K562 (cell line): ENCODE results near the gene APOL3. TPM values are rescaled to one million over a fixed set of nuclear protein-coding genes. Genes with fewer than 3 reads are reported as not detected.
A peak's percentile ranks its signal among the peaks of the same experiment; 100 is the strongest.

Experiments
- CEBPB ChIP-seq: fragments of 450-650 bp; IDR thresholded peaks from 2 replicates; pipeline ENCODE4 v1.6.1; 2016; ENCODE audit warnings: missing genetic modification characterization, missing compliant biosample characterization
- CHD1 ChIP-seq: fragments of 200-600 bp; sonication (generic); IDR thresholded peaks from one replicate; pipeline ENCODE4 v1.6.1; 2012; ENCODE audit warnings: mild to moderate bottlenecking, moderate library complexity, low read length, inconsistent platforms
- CTCF ChIP-seq, 3 experiments: IDR thresholded peaks in 2 of 3; conservative IDR thresholded peaks in 1 of 3; 2 replicates each; pipeline ENCODE4 v1.5.1; 2011 to 2012; ENCODE audit warnings: low read length in 3 of 3, mild to moderate bottlenecking in 3 of 3, control low read depth in 2 of 3, improper control_type of control experiment in 1 of 3, inconsistent platforms in 1 of 3, low read depth in 1 of 3, mixed read lengths in 1 of 3, moderate library complexity in 1 of 3; ENCODE audit not compliant: insufficient read depth in 2 of 3
- FIP1L1 ChIP-seq: fragments of 200-400 bp; formaldehyde crosslinking; IDR thresholded peaks from 2 replicates; pipeline ENCODE4 v1.6.1; 2018; ENCODE audit warnings: mild to moderate bottlenecking, low read depth, low read length; ENCODE audit not compliant: poor library complexity, severe bottlenecking
- GATAD2A ChIP-seq: fragments of 450-650 bp; IDR thresholded peaks from 2 replicates; pipeline ENCODE4 v1.6.1; 2017
- HDAC3 ChIP-seq: fragments of 450-650 bp; IDR thresholded peaks from 2 replicates; pipeline ENCODE4 v1.6.1; 2018; ENCODE audit warnings: borderline replicate concordance, mild to moderate bottlenecking, moderate library complexity; ENCODE audit not compliant: partially characterized antibody
- ILF3 ChIP-seq: fragments of 450-650 bp; IDR thresholded peaks from 2 replicates; pipeline ENCODE4 v1.6.1; 2018; ENCODE audit warnings: antibody characterized with exemption, mild to moderate bottlenecking, moderate library complexity, borderline replicate concordance
- MYC ChIP-seq, 2 experiments: fragments of 250-450 bp in 1 of 2; sonication (Bioruptor Pico) in 1 of 2; IDR thresholded peaks; 2 replicates each; pipeline versions ENCODE4 v1.5.1 to v1.6.1; 2012 to 2021; ENCODE audit warnings: low read depth in 2 of 2, borderline replicate concordance in 1 of 2, improper control_type of control experiment in 1 of 2, low read length in 1 of 2, mild to moderate bottlenecking in 1 of 2, moderate library complexity in 1 of 2
- PTRF ChIP-seq: fragments of 450-650 bp; IDR thresholded peaks from 2 replicates; pipeline ENCODE4 v1.6.1; 2016; ENCODE audit warnings: mild to moderate bottlenecking, missing genetic modification characterization, missing compliant biosample characterization
- RAD21 ChIP-seq, 2 experiments: fragments of 250-450 bp in 1 of 2; fragments of 450-650 bp in 1 of 2; sonication (Bioruptor Pico) in 1 of 2; formaldehyde crosslinking in 1 of 2; IDR thresholded peaks in 1 of 2; conservative IDR thresholded peaks in 1 of 2; 2 replicates each; pipeline versions ENCODE4 v1.4.0 to v1.8.0; 2020 to 2022; ENCODE audit warnings: mild to moderate bottlenecking in 2 of 2, moderate library complexity in 1 of 2
- RBM17 ChIP-seq: fragments of 200-400 bp; formaldehyde crosslinking; IDR thresholded peaks from 2 replicates; pipeline ENCODE4 v1.6.1; 2017; ENCODE audit warnings: low read depth, mild to moderate bottlenecking, low read length, borderline replicate concordance
- SAP30 ChIP-seq: fragments of 200-600 bp; sonication (generic); IDR thresholded peaks from 2 replicates; pipeline ENCODE4 v1.6.1; 2012; ENCODE audit warnings: borderline replicate concordance, low read depth, mild to moderate bottlenecking, moderate library complexity, low read length, control low read depth, inconsistent platforms; ENCODE audit not compliant: insufficient read depth, poor library complexity, severe bottlenecking
- ZBTB11 ChIP-seq, 3 experiments: fragments of 200-800 bp in 1 of 3; fragments of 250-450 bp in 1 of 3; fragments of 450-650 bp in 1 of 3; sonication (Bioruptor Pico) in 1 of 3; sonication (Bioruptor generic) in 1 of 3; formaldehyde crosslinking in 1 of 3; IDR thresholded peaks; 2 replicates each; pipeline versions ENCODE4 v1.6.1 to v1.8.0; 2016 to 2022; ENCODE audit warnings: mild to moderate bottlenecking in 2 of 3, missing genetic modification characterization in 2 of 3, missing compliant biosample characterization in 1 of 3, moderate library complexity in 1 of 3
- ZBTB26 ChIP-seq: fragments of 450-650 bp; formaldehyde crosslinking; IDR thresholded peaks from 2 replicates; pipeline ENCODE4 v1.4.0; 2022; ENCODE audit warnings: missing genetic modification characterization
- ZBTB8A ChIP-seq: fragments of 450-650 bp; IDR thresholded peaks from 2 replicates; pipeline ENCODE4 v1.6.1; 2018; ENCODE audit warnings: mild to moderate bottlenecking, moderate library complexity; ENCODE audit not compliant: partially characterized antibody
- ZNF23 ChIP-seq: fragments of 250-450 bp; sonication (Bioruptor Pico); IDR thresholded peaks from 2 replicates; pipeline ENCODE4 v1.4.0; 2020; ENCODE audit warnings: mild to moderate bottlenecking
- ZNF24 ChIP-seq: fragments of 450-650 bp; IDR thresholded peaks from 2 replicates; pipeline ENCODE4 v1.6.1; 2016
- ZNF589 ChIP-seq: fragments of 200-800 bp; sonication (Bioruptor generic); IDR thresholded peaks from 2 replicates; pipeline ENCODE4 v1.6.1; 2016; ENCODE audit warnings: low read depth, missing genetic modification characterization, missing compliant biosample characterization
- ZNF695 ChIP-seq: fragments of 450-650 bp; formaldehyde crosslinking; IDR thresholded peaks from 2 replicates; pipeline ENCODE4 v1.4.0; 2020; ENCODE audit warnings: mild to moderate bottlenecking, moderate library complexity
- polyA plus RNA-seq, 8 experiments: library from polyadenylated mRNA; depleted of rRNA in 4 of 8; stranded (reverse) in 5 of 8; unstranded in 3 of 8; fragments of >200 nt; fragmentation: Nextera tagmentation in 2 of 8; fragmentation: Illumina TruSeq in 1 of 8; extraction: Ambion mirVana in 2 of 8; extraction: Trizol in 1 of 8; gene quantifications; 2 replicates each; pipeline versions ENCODE4 v1.2.1 to v1.2.3, GENCODE V29; 2011 to 2014; ENCODE audit warnings: inconsistent platforms in 1 of 8, missing spikeins in 1 of 8
- total RNA-seq, 7 experiments: library from RNA; depleted of rRNA in 6 of 7; stranded (reverse); fragments of >200 nt in 6 of 7; fragmentation: Illumina TruSeq in 2 of 7; extraction: Trizol in 2 of 7; gene quantifications; 2 replicates each; pipeline versions ENCODE4 v1.2.1 to v1.2.3, GENCODE V29; 2011 to 2021; ENCODE audit warnings: low replicate concordance in 1 of 7

APOL3 gene
- total and polyA plus RNA-seq, 9 of the 15 experiments (the other 6 are each of a cell fraction or from before 2014, with no cell fraction given), result 0.25 to 1.1 (median 0.56) TPM; not detected in 1

GRCh38 chr22:36194971-36195370, 34.4 kb upstream of the APOL3 start (continued):
- no peak for TF ChIP-seq ZBTB11 (CRISPR knock-in tag; IDR thresholded peaks at IDR 0.05)
- no peak for TF ChIP-seq FIP1L1
- no peak for TF ChIP-seq PTRF
- TF ChIP-seq ILF3, result no peak
- TF ChIP-seq ZBTB8A, result no peak
- peak; percentile 39 to 73; a peak in 3 of 4 replicates for TF ChIP-seq RAD21 (CRISPR knock-in tag; conservative IDR thresholded peaks at IDR 0.05 in 1 of 2, IDR thresholded peaks at IDR 0.05 in 1 of 2)
- TF ChIP-seq CTCF (IDR thresholded peaks at IDR 0.05 in 2 of 3, conservative IDR thresholded peaks at IDR 0.05 in 1 of 3; ENCODE audit: insufficient read depth in 2 of 3, low read depth in 1 of 3, low read length in 3 of 3), result peak; percentile 60 to 73 (median 60)
- no peak for TF ChIP-seq RBM17
- no peak for TF ChIP-seq SAP30
- TF ChIP-seq HDAC3, result no peak
- no peak for TF ChIP-seq GATAD2A
- no peak for TF ChIP-seq ZNF23 (CRISPR knock-in tag)
- no peak for TF ChIP-seq ZNF24
- TF ChIP-seq ZNF695 (CRISPR knock-in tag), result no peak
- no peak for TF ChIP-seq CHD1
- TF ChIP-seq CEBPB (tag), result no peak
- no peak for TF ChIP-seq ZNF589 (CRISPR knock-in tag)
- no peak for TF ChIP-seq ZBTB26 (CRISPR knock-in tag)
- TF ChIP-seq MYC (IDR thresholded peaks at IDR 0.05; ENCODE audit: low read depth, low read length), result no peak
- no peak for TF ChIP-seq MYC (CRISPR knock-in tag; IDR thresholded peaks at IDR 0.05; ENCODE audit: borderline replicate concordance, low read depth)
